ENCODE measurements around the gene XK. TPM values are rescaled to one million over a fixed set of nuclear protein-coding genes. Genes with fewer than 3 reads are reported as not detected.

XK gene
- total and polyA plus RNA-seq, 7 donors = 0.94 to 8.9 (median 3.8) TPM

GRCh38 chrX:37745835-37746217 lies 60.2 kb downstream of the XK start:
- intact Hi-C loops (cut with DNase I) = loop anchor here (2.0 to 10.0 kb wide), 4 partner anchors 79 to 429 kb away; no protein-coding TSS in a partner anchor
- no peak overlapping the region for H3K27ac ChIP-seq
- no peaks in the 10 kb centered on the region for H3K4me1 ChIP-seq
- H3K9me3 ChIP-seq = no peaks in the 10 kb centered on the region
- peaks cover 0 to 12% (median 0%) of the 10 kb centered on the region in 3 donors for H3K27me3 ChIP-seq (ENCODE audit: insufficient read depth in 3 of 3, low read length in 2 of 3)
- H3K36me3 ChIP-seq (ENCODE audit: insufficient read depth in 1 of 2, low read depth in 1 of 2) = no peaks in the 10 kb centered on the region
- TF ChIP-seq CTCF (IDR thresholded peaks at IDR 0.05) = no peak
- no peak overlapping the region for H3K4me3 ChIP-seq
- 83 to 100% (median 87%) methylated on average over 1 of the region's 1 CpG for WGBS, 3 donors
- DNase-seq = no peak
- ATAC-seq = no peak

DNA sequence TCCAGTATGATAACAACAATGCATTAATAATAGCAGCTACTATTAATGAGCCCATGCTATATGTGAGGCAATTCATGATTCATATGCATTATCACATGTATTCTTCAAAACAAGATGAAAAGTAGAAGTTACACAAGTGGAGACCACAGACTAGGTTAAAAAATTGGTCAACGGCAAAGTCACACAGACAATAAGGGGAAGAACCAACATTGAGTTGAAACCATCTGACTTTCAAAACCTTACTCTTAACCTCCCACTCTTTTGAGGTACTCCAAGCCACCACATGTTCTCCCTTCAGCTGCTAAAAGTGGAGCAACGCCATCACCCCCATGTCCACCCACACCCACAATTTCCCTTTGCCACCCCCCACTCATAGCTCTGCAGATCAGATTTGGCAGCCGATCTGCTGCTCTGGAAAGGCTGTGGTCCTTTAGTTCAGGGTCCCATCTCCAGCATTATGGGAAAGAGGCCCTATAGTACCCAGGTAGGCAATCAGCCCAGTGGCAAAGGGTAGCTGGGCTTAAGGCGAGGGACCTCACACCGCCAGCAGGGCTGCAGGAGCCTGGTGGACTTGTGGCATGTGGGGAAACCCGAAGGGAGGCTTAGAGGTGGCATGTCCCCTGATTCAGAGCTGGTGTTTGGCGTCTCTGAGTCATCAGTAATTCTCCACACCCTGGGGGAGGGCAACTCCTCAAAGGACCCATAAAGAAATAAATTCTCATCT lies 60.8 kb downstream of the XK start:
- no peak for ATAC-seq
- DNase-seq = no peak
- Histone ChIP-seq H3K9me3 (no peaks in the 10 kb centered on the region), H3K36me3 (ENCODE audit: insufficient read depth in 1 of 2, low read depth in 1 of 2) (no peaks in the 10 kb centered on the region), H3K4me3 (no peak overlapping the region), H3K27ac (no peak overlapping the region), H3K4me1 (no peaks in the 10 kb centered on the region), H3K27me3 (ENCODE audit: insufficient read depth in 3 of 3, low read length in 2 of 3) (peaks cover 0 to 12% (median 0%) of the 10 kb centered on the region in 3 donors)
- WGBS, 3 donors = 53 to 77% (median 76%) methylated on average over 7 of the region's 7 CpGs
- intact Hi-C loops (cut with DNase I) = loop anchor here (5.0 to 10.0 kb wide), 3 partner anchors 78 to 428 kb away; no protein-coding TSS in a partner anchor
- TF ChIP-seq CTCF (IDR thresholded peaks at IDR 0.05) = no peak

- no peak overlapping the region for H3K27ac ChIP-seq
Observed at GRCh38 chrX:37746951-37747350, 61.4 kb downstream of the XK start.

DNA sequence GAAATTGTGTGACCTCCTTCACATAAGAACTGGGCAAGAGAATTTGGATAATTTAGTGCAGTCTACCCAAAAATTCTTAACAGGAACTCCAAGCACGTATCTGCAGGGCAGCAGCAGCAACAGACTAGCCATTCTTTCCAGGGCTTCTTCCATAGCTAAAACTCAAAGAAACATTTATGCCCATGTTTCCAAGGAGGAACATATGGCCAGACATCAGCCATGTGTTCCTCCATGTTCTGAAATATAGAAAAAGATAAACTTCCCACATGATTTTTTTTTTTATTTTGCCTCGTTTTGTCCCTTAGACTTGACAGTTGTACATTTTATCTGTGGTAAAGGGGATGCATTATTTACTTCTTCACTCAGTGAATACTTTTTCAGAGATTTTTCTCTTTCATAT lies 66.7 kb downstream of the XK start:
- H3K27me3 ChIP-seq (ENCODE audit: insufficient read depth in 3 of 3, low read length in 2 of 3) = no peaks in the 10 kb centered on the region
- no peaks in the 10 kb centered on the region for H3K4me1 ChIP-seq
- H3K27ac ChIP-seq = no peak overlapping the region
- no peak overlapping the region for H3K4me3 ChIP-seq
- WGBS, 3 donors = 55 to 79% (median 71%) methylated on average over 2 of the region's 2 CpGs
- ATAC-seq (no peak), DNase-seq (no peak)
- intact Hi-C loops (cut with DNase I) = no loop called here
- no peak for TF ChIP-seq CTCF (IDR thresholded peaks at IDR 0.05)
- H3K36me3 ChIP-seq (ENCODE audit: insufficient read depth in 1 of 2, low read depth in 1 of 2) = no peaks in the 10 kb centered on the region
- no peaks in the 10 kb centered on the region for H3K9me3 ChIP-seq

More at GRCh38 chrX:37746951-37747350, 61.4 kb downstream of the XK start:
- intact Hi-C loops (cut with DNase I) = loop anchor here (5.0 to 10.0 kb wide), 3 partner anchors 78 to 428 kb away; no protein-coding TSS in a partner anchor
- DNase-seq (no peak), ATAC-seq (no peak)
- peaks cover 0 to 12% (median 0%) of the 10 kb centered on the region in 3 donors for H3K27me3 ChIP-seq (ENCODE audit: insufficient read depth in 3 of 3, low read length in 2 of 3)
- no peaks in the 10 kb centered on the region for H3K36me3 ChIP-seq (ENCODE audit: insufficient read depth in 1 of 2, low read depth in 1 of 2)
- H3K4me1 ChIP-seq = no peaks in the 10 kb centered on the region
- H3K9me3 ChIP-seq = no peaks in the 10 kb centered on the region
- no peak for TF ChIP-seq CTCF (IDR thresholded peaks at IDR 0.05)
- WGBS, 3 donors = 79 to 92% (median 86%) methylated on average over 1 of the region's 1 CpG
- H3K4me3 ChIP-seq = no peak overlapping the region

Measured in psoas muscle (tissue), 8 donors.